Measurements from ENCODE around the gene WNT5A. TPM values are rescaled to one million over a fixed set of nuclear protein-coding genes. Genes with fewer than 3 reads are reported as not detected.

The WNT5A gene
- total RNA-seq, 4 donors from 2014 or later, result 14.5 to 45.9 (median 21.0) TPM

GRCh38 chr3:55426486-55426885, 60.6 kb downstream of the WNT5A start:
- no peaks in the 10 kb centered on the region for H3K4me1 ChIP-seq
- DNase-seq (ENCODE audit: extremely low spot score), result no peak
- H3K36me3 ChIP-seq, result no peaks in the 10 kb centered on the region
- no peaks in the 10 kb centered on the region for H3K27me3 ChIP-seq
- H3K9me3 ChIP-seq, result peaks cover 0 to 5% (median 2%) of the 10 kb centered on the region in 4 donors
- H3K4me3 ChIP-seq, result no peak overlapping the region
- H3K27ac ChIP-seq (replicated peaks in 1 of 4), result no peak overlapping the region
- intact Hi-C loops (cut with DNase I), result no loop called here
- no peak for TF ChIP-seq POLR2AphosphoS5 (IDR thresholded peaks at IDR 0.05)
- no peak for TF ChIP-seq EP300 (IDR thresholded peaks at IDR 0.05)
- TF ChIP-seq POLR2A (IDR thresholded peaks at IDR 0.05; ENCODE audit: low read depth), result no peak
- TF ChIP-seq, protein P1, sequence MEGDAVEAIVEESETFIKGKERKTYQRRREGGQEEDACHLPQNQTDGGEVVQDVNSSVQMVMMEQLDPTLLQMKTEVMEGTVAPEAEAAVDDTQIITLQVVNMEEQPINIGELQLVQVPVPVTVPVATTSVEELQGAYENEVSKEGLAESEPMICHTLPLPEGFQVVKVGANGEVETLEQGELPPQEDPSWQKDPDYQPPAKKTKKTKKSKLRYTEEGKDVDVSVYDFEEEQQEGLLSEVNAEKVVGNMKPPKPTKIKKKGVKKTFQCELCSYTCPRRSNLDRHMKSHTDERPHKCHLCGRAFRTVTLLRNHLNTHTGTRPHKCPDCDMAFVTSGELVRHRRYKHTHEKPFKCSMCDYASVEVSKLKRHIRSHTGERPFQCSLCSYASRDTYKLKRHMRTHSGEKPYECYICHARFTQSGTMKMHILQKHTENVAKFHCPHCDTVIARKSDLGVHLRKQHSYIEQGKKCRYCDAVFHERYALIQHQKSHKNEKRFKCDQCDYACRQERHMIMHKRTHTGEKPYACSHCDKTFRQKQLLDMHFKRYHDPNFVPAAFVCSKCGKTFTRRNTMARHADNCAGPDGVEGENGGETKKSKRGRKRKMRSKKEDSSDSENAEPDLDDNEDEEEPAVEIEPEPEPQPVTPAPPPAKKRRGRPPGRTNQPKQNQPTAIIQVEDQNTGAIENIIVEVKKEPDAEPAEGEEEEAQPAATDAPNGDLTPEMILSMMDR (IDR thresholded peaks at IDR 0.05), result no peak
- WGBS, result 63% methylated on average over 4 of the region's 4 CpGs

GRCh38 chr3:55423782-55424181, 63.3 kb downstream of the WNT5A start:
- Histone ChIP-seq H3K36me3 (no peaks in the 10 kb centered on the region), H3K27me3 (no peaks in the 10 kb centered on the region), H3K4me1 (no peaks in the 10 kb centered on the region), H3K27ac (replicated peaks in 1 of 4) (no peak overlapping the region), H3K9me3 (peaks cover 0 to 6% (median 3%) of the 10 kb centered on the region in 4 donors), H3K4me3 (no peak overlapping the region)
- intact Hi-C loops (cut with DNase I), result no loop called here
- DNase-seq (ENCODE audit: extremely low spot score), result no peak
- WGBS, result 73% methylated on average over 5 of the region's 5 CpGs
- TF ChIP-seq POLR2AphosphoS5 (IDR thresholded peaks at IDR 0.05), result no peak
- TF ChIP-seq, protein P1 (IDR thresholded peaks at IDR 0.05), result no peak
- TF ChIP-seq EP300 (IDR thresholded peaks at IDR 0.05), result no peak
- no peak for TF ChIP-seq POLR2A (IDR thresholded peaks at IDR 0.05; ENCODE audit: low read depth)

DNA sequence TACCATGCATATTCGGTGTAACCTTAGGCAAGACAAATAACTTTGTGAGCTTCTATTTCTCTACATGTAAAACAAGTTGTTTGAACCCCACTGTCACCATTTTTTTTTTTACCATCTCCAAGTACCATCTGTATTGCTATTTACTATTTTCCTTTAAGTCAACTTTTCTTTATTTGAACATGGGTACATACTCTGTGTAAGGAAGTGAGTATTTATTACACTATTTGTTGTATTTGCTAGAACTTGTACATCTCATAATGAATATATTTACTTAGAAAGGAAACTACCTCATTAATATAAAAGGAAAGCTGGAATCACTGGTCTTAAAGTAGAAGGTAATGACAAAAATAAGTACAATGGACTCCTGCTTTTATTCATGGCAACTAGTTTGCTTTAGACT, 69.9 kb downstream of the WNT5A start:
- H3K27ac ChIP-seq (replicated peaks in 1 of 4), result no peak overlapping the region
- H3K36me3 ChIP-seq, result no peaks in the 10 kb centered on the region
- H3K9me3 ChIP-seq, result peaks cover 0 to 12% (median 2%) of the 10 kb centered on the region in 4 donors
- no peaks in the 10 kb centered on the region for H3K4me1 ChIP-seq
- H3K4me3 ChIP-seq, result no peak overlapping the region
- 86% methylated on average over 1 of the region's 1 CpG for whole genome bisulfite sequencing
- intact Hi-C loops (cut with DNase I), result no loop called here
- DNase-seq (ENCODE audit: extremely low spot score), result no peak
- no peak for TF ChIP-seq POLR2A (IDR thresholded peaks at IDR 0.05; ENCODE audit: low read depth)
- TF ChIP-seq, protein P1 (IDR thresholded peaks at IDR 0.05), result no peak
- TF ChIP-seq EP300 (IDR thresholded peaks at IDR 0.05), result no peak
- TF ChIP-seq POLR2AphosphoS5 (IDR thresholded peaks at IDR 0.05), result no peak
- H3K27me3 ChIP-seq, result no peaks in the 10 kb centered on the region

- H3K36me3 ChIP-seq, result no peaks in the 10 kb centered on the region
- no peak overlapping the region for H3K4me3 ChIP-seq
- intact Hi-C loops (cut with DNase I), result no loop called here
- no peak overlapping the region for H3K27ac ChIP-seq (replicated peaks in 1 of 4)
- DNase-seq (ENCODE audit: extremely low spot score), result no peak
- H3K9me3 ChIP-seq, result peaks cover 0 to 7% (median 2%) of the 10 kb centered on the region in 4 donors
- TF ChIP-seq POLR2A (IDR thresholded peaks at IDR 0.05; ENCODE audit: low read depth), result no peak
- TF ChIP-seq, protein P1 (IDR thresholded peaks at IDR 0.05), result no peak
- TF ChIP-seq EP300 (IDR thresholded peaks at IDR 0.05), result no peak
- TF ChIP-seq POLR2AphosphoS5 (IDR thresholded peaks at IDR 0.05), result no peak
- no peaks in the 10 kb centered on the region for H3K27me3 ChIP-seq
- 69% methylated on average over 3 of the region's 3 CpGs for WGBS
- no peaks in the 10 kb centered on the region for H3K4me1 ChIP-seq
Measured at GRCh38 chr3:55416331-55416821, 70.7 kb downstream of the WNT5A start.

Data from esophagus muscularis mucosa (tissue), 4 donors.